Eye (tissue), 1 donor: ENCODE data around the gene ALDOC.
"Not testable (repeated sequence)": the region's sequence is repeated elsewhere in the genome, so short reads cannot be mapped to it uniquely, and the experiment has no call there.

Experiments used
- DNase-seq: peaks from one replicate; pipeline ENCODE4 v3.0.0-alpha.2; 2015

The ALDOC gene

DNA sequence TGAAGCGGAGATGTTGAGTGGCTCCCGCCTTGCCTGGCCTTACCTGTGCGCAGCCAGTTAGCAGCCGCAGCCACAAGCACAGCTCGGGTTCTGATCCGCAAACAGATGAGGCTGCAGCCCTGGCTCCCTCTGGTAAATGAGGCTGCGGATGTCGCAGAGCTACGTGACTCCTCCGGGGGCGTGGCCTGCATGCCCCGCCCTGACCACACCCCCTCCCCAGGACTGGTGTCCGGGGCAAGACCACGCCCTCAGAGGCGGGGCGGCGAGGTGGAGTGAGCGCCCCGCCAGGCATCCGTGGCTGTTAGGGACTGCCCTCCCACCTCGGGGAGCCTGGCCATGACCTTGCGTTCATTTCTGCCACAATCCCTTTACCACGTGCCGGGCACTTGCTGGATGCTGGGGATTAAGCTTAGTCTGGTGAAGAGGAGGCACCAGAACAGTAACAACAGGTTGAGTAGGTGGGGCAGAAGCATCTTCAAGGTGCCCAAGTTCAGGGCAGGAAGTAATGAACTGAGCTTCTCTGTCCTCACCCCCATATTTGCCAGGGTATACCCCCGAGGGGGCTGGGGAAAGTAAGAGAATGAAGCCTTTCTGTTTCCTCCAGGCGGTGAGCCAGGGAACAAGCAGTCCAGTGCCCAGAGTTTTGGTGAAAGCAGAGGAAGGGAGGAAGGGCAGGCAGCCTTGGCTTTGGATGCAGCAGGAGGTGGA is at the start of gene ALDOC:
TSS of gene ALDOC (minus strand) at position 138 of the 708 bp plus-strand sequence. CDS start 1,363 bp downstream, outside the sequence.
- DNase-seq: peak; percentile 95

GRCh38 chr17:28624148-28624547 is 47.5 kb upstream of the ALDOC start:
- no peak for DNase-seq

DNA sequence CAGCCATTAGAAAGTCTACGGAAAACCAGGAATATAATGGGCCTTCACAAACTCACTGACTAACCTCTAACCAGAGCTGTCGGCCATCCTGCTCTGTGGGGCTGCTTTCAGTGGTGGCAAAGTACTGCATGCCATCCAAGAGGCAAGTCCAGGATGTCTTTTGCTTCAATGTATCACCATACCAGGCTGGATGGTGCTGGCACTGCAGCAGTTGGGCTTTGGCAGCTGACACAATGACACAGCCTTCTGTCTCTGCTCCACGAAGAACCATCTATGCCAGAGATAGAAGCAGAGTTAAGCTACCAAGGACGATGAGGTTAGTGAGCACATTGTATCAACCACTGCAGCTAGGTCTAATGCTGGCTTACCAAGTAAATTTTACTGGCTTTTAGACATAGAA is 47.0 kb upstream of the ALDOC start:
- no peak for DNase-seq

DNA sequence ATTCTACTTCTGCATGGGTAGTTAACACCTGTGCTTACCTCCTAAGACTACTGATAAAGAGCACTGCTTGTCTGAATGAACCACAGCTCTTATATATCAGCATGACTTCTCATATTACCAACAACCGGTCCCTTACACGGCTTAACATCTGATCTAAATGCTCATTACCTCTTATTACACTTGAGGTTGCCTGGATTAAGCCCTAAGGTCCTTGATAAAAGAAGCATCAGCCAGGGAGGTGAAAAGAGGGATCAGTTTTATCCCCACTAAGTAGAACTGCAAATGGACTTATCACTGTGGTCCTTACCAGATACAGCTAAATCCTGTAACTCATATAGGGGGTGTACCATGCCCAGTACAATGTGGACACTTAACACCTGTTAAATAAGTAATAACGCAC is 45.5 kb upstream of the ALDOC start:
- DNase-seq: no peak

DNA sequence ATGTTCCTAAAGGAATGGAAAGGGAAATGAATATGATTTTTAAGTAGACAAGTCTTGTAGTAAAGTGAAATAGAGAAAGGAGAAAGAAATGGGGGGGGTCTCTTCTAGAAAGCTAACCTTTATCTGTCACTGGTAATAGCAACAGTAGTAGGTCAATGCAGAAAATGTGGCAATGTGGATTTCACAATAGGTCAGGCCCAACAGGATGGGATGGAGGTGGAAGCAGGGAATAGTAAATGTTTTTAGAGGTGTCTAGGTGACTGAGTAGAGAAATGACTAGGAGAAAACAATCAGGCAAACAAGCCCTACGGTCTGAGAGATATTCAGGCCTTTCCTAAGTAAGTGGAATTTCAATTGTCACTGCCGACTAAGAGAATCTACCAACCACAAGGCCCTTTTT is 43.3 kb upstream of the ALDOC start:
- DNase-seq: no peak

DNA sequence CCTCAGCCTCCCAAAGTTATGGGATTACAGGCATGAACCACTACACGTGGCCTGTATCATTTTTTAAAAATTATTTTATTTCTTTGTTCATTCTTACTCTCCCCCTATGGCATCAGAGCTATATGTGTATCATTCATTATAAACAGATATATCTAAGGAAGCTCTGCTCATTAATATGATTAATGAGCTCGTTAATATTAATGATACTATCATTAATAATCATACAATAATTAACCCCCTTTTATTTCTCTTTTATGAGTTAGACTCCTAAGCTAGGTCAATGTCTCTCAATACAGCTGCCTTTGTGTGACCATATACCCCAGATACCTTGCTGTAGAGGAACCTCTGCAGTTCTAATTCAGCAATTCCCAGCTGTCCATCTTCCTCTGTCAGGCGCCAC is 41.8 kb upstream of the ALDOC start:
- no peak for DNase-seq

DNA sequence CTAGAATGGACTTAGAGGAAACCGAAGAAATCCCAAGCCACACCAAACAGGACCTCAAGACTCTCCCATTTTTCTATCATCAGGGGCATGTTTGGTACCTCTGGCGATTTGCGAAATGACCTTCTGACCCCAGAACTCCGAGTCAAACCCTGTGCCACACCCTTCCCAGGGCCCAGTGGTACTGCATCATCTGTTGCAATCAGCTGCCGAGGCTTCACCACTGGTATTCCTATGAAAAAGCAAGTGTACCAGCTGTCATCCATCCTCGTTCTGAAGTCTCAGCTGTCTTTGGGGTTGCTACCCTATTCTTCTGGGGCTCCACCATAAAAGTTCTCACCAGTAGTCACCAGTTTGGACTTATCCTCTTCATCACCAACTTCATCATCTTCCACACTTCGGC is 39.6 kb upstream of the ALDOC start:
- no peak for DNase-seq

DNA sequence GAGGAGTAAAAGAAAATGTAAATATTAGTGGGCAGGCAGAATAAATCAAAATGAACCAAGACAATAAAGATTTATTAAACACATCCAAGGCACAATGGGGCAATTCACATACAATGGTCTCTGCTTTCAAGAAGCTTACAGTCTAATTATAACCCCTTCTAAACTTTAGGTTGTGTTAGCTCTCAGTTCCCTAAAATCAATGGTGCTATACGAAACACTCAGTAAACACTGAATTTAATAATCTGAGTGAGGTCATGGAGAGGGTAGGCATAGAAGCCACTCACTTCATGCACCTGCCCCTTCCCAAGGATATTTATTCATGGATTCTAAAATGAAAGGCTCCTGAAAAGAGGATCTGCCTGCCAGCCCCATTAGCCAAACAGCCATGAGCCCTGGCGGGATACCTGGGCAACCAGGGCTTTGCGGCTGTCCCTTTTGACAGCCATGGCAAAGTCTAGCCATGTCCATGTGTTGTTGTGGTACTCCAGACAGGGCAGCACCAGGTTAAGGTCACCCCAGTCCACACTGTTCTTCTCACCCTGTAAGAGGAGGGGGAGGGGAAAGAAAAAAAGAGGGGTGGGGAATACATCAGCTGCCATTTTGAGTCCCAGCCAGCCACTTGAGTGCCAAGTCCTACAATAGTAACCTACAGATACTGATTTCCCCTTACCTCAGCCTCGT is 38.7 kb upstream of the ALDOC start:
- no peak for DNase-seq

- no peak for DNase-seq
These were observed 37.3 kb upstream of the ALDOC start, which contains the start of gene RSKR for GRCh38 chr17:28613931-28614381. TSS of gene RSKR (minus strand) at chr17:28614185. CDS start at chr17:28614161, 24 bp downstream.

- DNase-seq: peak; percentile 75
These were observed 36.5 kb upstream of the ALDOC start for GRCh38 chr17:28612936-28613872.

DNA sequence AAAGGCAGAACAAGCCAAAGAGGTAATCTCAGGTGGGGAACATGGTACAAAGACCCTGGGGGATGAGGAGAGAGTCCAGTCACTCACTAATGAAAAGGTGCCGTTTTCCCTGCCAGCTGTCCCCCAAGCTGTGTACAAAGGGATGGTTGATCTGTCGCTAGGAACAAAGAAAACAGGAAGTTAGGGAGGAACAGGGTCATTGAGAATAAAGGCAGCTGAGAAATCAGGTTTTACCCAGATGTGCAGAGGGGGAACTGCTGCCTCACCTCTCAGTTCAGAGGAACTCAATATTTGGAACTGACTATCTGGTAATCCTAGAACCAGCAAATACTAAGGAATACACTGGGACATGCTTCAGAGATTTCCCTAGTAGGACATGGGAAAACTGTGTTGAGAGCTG is 35.8 kb upstream of the ALDOC start:
- no peak for DNase-seq

- DNase-seq: no peak
These were observed 33.7 kb upstream of the ALDOC start for GRCh38 chr17:28610376-28610775.

DNA sequence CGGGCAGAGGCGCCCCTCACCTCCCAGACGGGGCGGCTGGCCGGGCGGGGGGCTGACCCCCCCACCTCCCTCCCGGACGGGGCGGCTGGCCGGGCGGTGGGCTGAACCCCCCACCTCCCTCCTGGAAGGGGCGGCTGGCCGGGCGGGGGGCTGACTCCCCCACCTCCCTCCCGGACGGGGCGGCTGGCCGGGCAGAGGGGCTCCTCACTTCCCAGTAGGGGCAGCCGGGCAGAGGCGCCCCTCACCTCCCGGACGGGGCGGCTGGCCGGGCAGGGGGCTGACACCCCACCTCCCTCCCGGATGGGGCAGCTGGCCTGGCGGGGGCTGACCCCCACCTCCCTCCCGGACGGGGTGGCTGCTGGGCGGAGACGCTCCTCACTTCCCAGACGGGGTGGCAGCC is 27.3 kb upstream of the ALDOC start:
- DNase-seq: not testable (repeated sequence)

DNA sequence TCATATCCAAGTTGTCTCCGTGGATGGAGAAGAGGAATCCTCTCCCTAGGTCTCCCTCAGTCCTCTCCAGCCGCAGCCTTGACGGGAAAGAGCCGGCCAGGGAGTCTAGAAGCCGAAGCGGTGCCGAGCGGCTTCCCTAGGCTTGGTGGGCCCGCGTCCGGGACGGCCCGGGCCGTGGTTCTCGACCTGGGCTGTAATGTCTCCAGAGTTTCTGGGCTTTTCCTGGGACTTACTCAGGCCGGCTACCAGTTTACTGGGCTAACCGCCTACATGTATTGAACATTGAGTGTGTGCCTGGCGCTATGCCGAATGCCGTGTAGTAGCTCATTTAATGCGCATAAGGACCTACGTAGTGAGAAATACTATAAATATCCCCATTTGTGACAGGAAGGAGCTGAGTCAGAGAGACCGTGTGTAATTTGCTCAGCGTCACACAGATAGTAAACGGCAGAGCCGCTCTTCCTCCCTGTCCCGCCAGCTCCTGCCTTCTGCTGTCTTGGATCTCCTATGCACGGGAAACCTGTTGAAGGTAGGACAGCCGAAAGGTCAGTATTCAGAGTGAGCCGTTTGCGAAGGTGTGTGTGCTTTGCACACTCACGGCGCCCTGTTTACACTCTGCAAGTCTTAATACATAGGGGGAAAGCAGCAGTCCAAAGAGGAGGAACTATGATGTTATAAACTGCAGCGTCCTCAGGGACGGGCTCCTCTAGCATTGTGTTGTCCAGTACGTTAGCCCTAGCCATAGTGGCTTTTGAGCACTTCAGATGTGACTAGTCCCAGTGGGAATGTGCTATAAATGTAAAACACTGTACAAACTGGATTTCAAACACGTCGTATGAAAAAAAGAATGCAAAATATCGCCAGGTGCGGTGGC is 22.9 kb upstream of the ALDOC start:
- DNase-seq: no peak

- peak; percentile 97 for DNase-seq
These were observed 22.2 kb upstream of the ALDOC start, which contains the start of gene SPAG5 for GRCh38 chr17:28598799-28599310. TSS of gene SPAG5 (minus strand) at chr17:28599025. CDS start at chr17:28598946, 79 bp downstream.

- DNase-seq: no peak
These were observed 21.7 kb upstream of the ALDOC start for GRCh38 chr17:28598389-28598788.

- peak; percentile 14 for DNase-seq
These were observed 21.1 kb upstream of the ALDOC start for GRCh38 chr17:28597606-28598383.

DNA sequence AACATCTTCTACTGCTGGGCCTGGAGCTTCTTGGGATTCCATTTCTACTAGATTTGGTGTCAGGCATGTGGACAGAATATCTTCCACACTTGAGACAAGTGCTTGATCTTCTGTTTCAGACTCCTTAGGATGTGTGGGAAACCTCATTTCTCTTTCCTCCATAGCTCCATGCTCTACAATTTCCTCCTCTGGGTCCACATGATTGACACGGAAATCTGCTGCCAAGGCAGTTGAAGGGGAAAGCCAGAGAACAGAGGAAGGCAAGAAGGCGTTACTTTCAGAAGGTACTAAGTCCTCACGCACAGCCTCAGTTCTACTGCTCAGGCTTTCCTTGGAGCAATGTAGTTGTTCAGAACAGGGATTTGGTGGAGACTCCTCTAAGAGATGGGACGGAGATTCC is 15.6 kb upstream of the ALDOC start:
- no peak for DNase-seq

- no peak for DNase-seq
These were observed 9.2 kb upstream of the ALDOC start for GRCh38 chr17:28585851-28586250.

DNA sequence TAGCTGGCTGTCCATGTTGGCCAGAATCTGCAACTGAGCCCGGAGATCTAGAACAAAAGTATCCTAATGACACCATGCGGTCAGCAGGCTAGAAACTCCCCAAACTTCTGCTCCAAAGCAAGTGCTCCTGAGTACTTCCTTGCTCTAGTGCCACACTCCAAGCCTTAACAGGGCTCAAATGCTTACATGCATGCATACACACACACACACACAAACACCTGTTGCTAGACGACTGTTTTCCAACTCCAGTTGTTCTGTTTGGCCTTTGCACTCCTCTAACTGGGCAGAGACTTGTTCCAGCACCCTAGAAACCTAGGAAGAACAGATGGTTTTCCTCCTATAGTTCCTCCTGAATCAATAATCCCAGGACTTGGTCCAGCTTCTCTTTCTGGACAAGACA is 7.7 kb upstream of the ALDOC start:
- no peak for DNase-seq

DNA sequence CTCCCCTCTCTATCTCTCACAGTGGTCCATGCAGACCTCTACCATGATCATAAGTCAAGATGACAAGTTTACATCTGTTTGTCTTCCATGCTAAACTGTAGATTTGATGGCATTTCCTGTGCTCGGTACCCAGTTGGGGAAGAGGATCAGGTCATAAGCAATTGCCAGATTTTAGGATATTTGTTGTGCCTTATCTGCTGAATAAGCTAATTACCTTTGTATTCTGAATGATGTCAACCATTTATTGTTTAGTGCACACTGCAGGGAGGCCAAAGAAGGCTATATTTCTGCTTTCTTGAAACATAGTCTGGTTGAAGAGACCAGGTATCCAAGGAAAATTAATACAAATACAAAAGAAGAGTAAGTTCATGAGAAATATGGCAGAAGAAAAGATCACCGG is 5.8 kb upstream of the ALDOC start:
- DNase-seq: no peak
